HG03378 (cell line): ENCODE data around the gene RIN2.
A peak's percentile ranks its signal among the peaks of the same experiment; 100 is the strongest.

Experiments
- ATAC-seq: cut with Tn5 transposase; IDR thresholded peaks from one replicate; pipeline ENCODE4 v1.9.1; 2021; ENCODE audit warnings: mild to moderate bottlenecking, moderate library complexity; ENCODE audit not compliant: unreplicated experiment

RIN2 gene, protein sequence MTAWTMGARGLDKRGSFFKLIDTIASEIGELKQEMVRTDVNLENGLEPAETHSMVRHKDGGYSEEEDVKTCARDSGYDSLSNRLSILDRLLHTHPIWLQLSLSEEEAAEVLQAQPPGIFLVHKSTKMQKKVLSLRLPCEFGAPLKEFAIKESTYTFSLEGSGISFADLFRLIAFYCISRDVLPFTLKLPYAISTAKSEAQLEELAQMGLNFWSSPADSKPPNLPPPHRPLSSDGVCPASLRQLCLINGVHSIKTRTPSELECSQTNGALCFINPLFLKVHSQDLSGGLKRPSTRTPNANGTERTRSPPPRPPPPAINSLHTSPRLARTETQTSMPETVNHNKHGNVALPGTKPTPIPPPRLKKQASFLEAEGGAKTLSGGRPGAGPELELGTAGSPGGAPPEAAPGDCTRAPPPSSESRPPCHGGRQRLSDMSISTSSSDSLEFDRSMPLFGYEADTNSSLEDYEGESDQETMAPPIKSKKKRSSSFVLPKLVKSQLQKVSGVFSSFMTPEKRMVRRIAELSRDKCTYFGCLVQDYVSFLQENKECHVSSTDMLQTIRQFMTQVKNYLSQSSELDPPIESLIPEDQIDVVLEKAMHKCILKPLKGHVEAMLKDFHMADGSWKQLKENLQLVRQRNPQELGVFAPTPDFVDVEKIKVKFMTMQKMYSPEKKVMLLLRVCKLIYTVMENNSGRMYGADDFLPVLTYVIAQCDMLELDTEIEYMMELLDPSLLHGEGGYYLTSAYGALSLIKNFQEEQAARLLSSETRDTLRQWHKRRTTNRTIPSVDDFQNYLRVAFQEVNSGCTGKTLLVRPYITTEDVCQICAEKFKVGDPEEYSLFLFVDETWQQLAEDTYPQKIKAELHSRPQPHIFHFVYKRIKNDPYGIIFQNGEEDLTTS

DNA sequence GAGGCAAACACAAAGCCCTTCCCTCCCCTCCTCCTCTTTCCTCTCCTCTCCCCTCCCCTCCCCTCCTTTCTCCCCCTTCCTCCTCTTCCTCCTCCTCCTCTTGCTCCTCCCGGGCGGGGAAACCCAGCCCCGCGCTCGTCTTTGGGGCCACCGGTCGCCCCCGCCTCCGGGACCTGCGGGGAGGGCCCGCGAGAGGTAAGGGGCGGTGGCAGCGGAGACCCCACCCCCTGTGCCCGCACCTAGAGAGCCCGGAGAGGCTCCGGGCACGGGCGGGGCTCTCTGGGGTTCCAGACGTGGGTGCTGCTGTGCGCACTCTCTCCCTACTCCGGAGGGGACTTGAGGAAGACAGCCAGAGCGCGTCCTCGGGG is at the start of gene RIN2:
Gene RIN2 (plus strand): TSS at position 126 of the 368 bp plus-strand sequence. CDS start 131,344 bp downstream, outside the sequence.
- no peak for ATAC-seq

DNA sequence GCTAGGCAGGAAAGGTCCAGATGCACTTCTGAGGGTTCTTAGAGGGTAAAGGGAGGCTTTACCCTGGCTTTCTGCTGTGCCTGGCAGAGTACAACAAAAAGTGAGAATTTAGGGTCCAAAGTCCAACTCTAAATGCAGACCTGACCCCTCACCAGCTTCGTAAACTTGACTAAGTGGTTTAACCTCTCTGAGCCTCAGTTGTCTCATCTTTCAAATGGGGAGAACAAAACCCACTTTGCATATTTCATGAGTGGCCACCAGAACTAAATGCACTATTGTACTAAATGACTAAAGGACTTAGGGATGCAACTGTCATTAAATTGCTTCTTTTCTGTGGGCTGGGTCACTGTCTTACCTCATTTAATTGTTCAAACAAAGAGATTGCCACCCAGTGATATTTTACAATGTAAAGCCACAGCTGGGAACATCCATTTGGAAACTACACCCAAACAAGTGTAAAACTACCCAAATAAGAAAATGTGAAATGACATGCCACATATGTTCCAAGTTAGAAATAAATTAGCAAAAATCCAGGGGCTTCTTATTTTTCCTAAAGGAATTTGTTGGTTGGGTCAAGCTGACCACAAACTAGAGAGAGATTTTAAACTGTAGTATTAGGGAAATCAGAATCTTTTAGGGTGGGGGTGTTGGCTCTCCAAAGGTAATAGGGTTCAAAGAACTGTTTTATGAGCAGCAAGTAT is 48.3 kb upstream of the RIN2 start:
- no peak for ATAC-seq

GRCh38 chr20:19710336-19711120 is 47.5 kb upstream of the RIN2 start:
- no peak for ATAC-seq

DNA sequence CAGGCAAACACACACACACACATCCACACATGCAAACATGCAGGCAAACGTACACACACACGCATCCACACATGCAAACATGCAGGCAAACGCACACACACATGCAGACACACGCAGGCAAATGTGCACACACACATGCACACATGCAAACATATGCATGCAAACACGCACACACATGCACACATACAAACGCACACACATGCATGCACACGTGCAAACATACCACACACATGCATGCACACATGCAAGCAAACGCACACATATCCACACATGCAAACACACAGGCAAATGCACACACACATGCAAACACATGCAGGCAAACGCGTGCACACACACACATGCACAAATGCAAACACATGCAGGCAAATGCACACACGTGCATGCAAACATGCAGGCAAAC is 46.9 kb upstream of the RIN2 start:
- no peak for ATAC-seq

GRCh38 chr20:19712721-19713260 is 45.3 kb upstream of the RIN2 start:
- no peak for ATAC-seq

GRCh38 chr20:19713822-19714578 is 44.1 kb upstream of the RIN2 start:
- ATAC-seq: no peak

- ATAC-seq: no peak
These were observed 43.5 kb upstream of the RIN2 start for GRCh38 chr20:19714579-19714840.

DNA sequence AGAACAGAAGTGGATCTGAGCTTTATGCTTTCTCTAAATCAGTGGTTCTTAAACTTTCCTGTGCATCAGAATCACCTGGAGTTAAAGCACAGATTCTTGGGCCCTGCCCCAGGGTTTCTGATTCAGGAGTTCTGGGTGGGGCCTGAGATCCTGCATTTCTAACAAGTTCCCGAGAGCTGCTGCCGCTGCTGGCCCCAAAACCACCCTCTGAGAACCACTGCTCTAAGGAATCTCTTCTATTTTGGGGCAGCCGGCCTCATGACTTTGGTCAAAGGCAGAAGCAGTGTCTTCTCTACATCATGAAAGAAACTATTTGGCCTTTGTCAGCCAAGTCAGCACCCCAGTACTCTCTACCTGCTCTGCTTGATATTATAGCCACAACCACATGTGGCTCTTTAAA is 42.1 kb upstream of the RIN2 start:
- ATAC-seq: no peak

DNA sequence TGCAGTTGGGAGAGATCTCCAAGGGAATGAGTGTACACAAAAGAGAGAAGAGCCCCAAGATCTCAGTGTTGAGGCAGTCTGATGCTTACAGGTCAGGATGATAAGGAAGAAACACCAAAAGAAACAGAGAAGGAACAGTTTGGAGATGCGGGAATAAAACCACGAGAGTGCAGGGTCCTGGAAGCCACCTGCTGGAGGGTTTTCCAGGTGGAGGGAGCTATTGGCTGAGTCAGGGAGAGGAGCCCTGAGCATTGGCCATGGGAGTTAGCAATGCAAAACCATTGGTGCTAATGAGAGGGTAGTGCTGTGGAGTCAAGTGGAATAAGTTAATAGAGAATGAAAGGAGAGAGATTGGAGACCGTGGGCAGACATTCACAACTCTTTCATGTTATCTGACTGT is 39.2 kb upstream of the RIN2 start:
- no peak for ATAC-seq

DNA sequence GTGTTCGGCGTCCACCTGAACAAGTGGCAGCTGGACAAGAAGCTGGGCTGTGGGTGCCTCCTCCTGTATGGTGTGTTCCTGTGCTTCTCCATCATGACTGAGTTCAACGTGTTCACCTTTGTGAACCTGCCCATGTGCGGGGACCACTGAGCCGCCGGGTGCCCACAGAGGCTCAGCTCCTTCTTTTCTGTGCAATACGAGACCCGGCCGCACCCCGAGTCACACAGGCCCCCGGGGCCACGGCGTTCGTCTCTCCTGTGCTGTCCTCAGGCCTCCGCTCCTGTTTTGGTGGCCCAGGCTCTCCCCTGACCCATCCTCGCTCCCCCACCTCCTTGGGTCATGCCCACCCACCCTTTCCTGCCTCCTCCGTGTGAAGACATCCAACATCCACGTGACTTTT is 37.1 kb upstream of the RIN2 start:
- ATAC-seq: no peak

DNA sequence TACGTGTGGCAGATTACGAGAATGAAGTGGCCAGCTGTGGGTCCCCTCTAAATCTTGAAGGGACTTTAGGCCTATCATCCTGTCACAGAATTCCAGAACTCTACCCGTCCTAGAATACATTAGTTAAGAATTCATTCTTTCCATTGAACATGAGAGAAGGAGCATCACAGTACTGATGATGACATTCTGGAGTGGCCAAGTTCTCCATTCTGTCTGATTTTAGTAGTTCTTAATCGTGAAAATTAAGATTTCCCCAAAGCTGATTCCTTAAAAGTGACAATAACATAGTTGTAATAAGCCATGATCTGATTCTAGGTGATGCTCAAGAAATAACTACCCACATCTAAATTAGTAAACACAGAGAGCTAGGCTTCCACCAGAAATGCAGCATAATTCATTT is 35.0 kb upstream of the RIN2 start:
- ATAC-seq: no peak

DNA sequence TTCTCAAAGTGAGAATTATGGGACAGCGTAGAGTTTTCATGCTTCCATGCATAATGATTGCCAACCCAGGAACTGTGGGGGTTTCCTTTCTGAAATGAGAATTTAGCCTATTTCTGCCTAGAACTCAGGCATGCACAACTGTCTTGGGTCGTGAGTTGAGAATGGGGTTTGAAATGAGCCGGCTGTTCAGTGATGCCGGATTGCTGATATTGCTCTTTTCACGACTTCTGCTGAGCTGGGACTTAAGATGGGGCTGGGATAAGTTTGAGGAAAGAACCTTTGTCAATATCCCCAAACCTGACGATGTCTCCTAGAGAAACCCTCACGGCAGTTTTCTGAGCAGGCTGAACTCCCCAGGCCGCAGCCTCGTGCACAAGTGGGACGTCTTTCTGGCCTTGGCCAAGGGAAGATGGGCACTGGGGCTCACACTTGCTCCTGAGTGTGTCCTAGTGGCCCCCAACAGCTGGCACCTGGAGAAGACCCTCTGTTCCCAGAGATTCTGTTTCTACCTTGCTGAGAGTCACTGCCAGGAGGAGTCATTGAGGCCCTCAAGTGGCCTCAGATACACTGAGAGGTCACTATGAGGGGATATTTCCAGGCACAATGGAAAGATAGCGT is 34.1 kb upstream of the RIN2 start:
- no peak for ATAC-seq

DNA sequence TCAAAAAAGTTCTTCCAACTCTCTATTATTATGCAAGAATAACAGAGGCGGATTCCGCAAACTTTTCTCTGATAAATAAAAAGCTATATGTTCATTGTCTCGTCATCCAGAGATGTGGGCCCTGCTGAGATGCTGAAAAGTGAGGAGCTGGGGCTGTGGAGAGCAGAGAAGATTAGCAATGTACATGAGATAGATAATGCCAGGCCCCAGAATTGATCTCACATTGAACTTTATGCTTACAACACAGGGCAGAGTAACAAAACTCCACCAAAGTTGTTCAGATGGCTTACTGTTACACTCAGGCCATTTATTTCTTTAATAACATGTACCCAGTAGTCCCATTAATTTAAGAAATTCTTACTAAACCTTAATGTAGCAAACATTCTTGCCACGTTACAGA is 32.7 kb upstream of the RIN2 start:
- no peak for ATAC-seq

- no peak for ATAC-seq
These were observed 32.1 kb upstream of the RIN2 start for GRCh38 chr20:19725814-19726525.

DNA sequence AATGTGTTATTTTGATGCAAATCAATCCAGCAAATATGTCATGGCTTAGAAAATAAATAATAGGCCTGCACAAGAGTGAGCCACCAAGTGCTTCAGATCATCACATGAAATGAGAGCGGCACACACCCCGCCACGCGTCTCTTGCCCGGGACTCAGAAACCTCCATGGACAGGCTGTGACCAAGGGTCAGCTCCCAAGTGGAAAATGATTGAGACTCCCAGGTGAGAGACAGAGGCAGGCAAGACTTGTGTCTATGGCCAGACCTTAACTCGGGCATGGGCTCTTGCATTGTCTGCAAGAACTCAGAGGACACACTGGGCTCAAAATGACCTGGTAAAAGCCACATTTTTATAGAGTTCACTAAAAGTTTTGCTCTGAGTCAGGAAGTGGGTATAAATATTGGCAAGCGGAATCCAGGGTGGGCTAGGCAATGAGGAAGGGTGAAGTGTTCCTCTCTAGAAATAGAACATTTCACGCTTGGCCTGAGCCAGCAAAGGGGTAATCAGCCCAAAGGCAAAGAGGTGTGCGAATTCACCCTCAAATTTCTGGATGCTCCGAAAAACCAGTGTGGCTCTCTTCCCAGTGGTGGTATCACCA is 30.7 kb upstream of the RIN2 start:
- ATAC-seq: no peak

DNA sequence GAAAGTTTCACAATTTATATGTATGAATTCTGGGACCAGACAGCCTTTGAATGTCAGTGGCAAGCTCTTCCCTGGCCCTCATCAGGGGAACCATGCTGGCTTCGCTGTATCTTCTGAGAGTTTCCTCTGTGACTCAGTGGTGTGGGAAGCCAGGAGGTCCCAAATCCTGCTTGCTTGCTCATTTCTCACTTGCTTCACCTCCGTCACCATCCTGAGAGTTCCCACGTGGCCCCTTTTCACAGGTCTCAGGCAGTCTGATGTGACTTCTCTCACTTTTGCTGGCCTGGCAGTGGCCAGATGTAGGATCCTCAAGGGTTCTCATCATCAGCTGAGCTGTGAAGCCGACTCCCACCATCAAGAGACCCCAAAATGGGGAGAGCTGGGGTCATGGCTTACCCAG is 28.4 kb upstream of the RIN2 start:
- no peak for ATAC-seq

- ATAC-seq: no peak
These were observed 27.4 kb upstream of the RIN2 start for GRCh38 chr20:19730706-19731105.

GRCh38 chr20:19734811-19735210 is 23.2 kb upstream of the RIN2 start:
- no peak for ATAC-seq

DNA sequence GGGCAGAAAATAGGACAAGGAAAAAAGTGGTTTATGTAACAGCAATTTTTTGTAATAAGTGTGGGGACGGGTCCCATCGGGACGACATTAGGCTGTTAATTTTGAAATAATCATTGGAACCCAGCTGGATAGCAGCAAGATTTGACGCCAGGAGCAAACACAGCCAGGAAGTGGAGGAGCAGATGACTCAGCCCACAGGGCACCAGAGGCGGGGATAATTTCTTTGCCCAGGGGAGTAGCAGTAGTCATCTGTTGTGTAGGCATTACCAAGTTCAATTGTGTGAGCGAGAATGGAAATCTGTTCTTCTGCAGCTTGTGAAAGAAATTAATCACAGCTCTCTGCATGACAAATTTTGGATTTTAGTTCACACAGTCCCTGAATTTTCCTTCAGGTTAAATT is 22.6 kb upstream of the RIN2 start:
- ATAC-seq: peak; percentile 56
